Right cardiac atrium (tissue), 5 donors: ENCODE measurements around the gene HMGXB4. TPM values are rescaled to one million over a fixed set of nuclear protein-coding genes. Genes with fewer than 3 reads are reported as not detected.

Source experiments
- ATAC-seq, 2 donors: fragments of 200-7000 bp; cut with Tn5 transposase; one replicate each; pipeline versions ENCODE4 v1.8.0 to v1.9.1; 2020; ENCODE audit warnings: moderate library complexity in 2 of 2, mild to moderate bottlenecking in 1 of 2
- DNase-seq, 3 donors: peaks; one replicate each; pipeline ENCODE4 v3.0.0-alpha.2; 2020
- H3K27ac ChIP-seq: one replicate; pipeline ENCODE4 v1.5.1; 2013; ENCODE audit warnings: mild to moderate bottlenecking, low read length, control low read depth, moderate library complexity
- H3K27me3 ChIP-seq: one replicate; pipeline ENCODE4 v1.6.1; 2013; ENCODE audit not compliant: control insufficient read depth, insufficient read depth
- H3K4me1 ChIP-seq: one replicate; pipeline ENCODE4 v1.6.1; 2013; ENCODE audit warnings: low read length; ENCODE audit not compliant: control insufficient read depth, insufficient read depth
- H3K4me3 ChIP-seq: one replicate; pipeline ENCODE4 v1.5.1; 2013; ENCODE audit warnings: low read length, control low read depth
- H3K9me3 ChIP-seq: one replicate; pipeline ENCODE4 v1.6.1; 2013; ENCODE audit warnings: low read length; ENCODE audit not compliant: control insufficient read depth
- WGBS: extraction: QIAGEN DNeasy Blood & Tissue Kit; methylation state at CpG from one replicate; pipeline ENCODE4 v1.1.7; 2013; 5-methylcytosine and 5-hydroxymethylcytosine counted together
- intact Hi-C, 4 donors: fragments of 100-400 bp; cut with DNase I; formaldehyde crosslinking; loops; one replicate each; pipeline versions ENCODE4 v1.11.0 to v1.14.0; 2022 to 2023
- polyA plus RNA-seq: library from polyadenylated mRNA; stranded (reverse); fragments of 200-250 nt; gene quantifications from one replicate; pipeline ENCODE4 v1.2.3, GENCODE V29; 2013
- total RNA-seq, 4 donors: library from RNA; stranded (reverse); fragmentation: NEBNext Ultra II Directional; extraction: Animal tissue kit (Norgen Biotek cat#: 25700); gene quantifications; one replicate each; pipeline ENCODE4 v1.2.1, GENCODE V29; 2021
- donor health status: healthy with polysubstance abuse.
- donor health status: DM: no; HTN: yes; CAD: no.
- donor health status: DM: no; HTN: no; CAD: no.
- donor health status: DM: no; HTN: yes; CAD: no; lungs with severe emphysema.
- donor health status: DM: yes; HTN: yes; CAD: no.

HMGXB4 gene
- total and polyA plus RNA-seq, 5 donors = 5.7 to 11.3 (median 10.5) TPM

- no peaks in the 10 kb centered on the region for H3K27me3 ChIP-seq
- intact Hi-C loops = no loop called here
- peak within 1 kb of the TSS; percentile 68 for H3K4me3 ChIP-seq
- DNase-seq (peak; percentile 97 to 99 (median 99)), ATAC-seq (peak; percentile 98)
- WGBS = under 1% methylated on average over 64 of the region's 64 CpGs
- H3K27ac ChIP-seq = peak within 1 kb of the TSS; percentile 87
- H3K9me3 ChIP-seq = no peaks in the 10 kb centered on the region
- peaks cover 5% of the 10 kb centered on the region for H3K4me1 ChIP-seq
Measured at GRCh38 chr22:35299673-35300499, 42.6 kb downstream of the HMGXB4 start, which contains the start of gene TOM1. Gene TOM1 (plus strand): TSS chr22:35299894. CDS start chr22:35299929, 35 bp downstream.

GRCh38 chr22:35301372-35301874 lies 44.1 kb downstream of the HMGXB4 start:
- DNase-seq (peak in 1 of 3 donors; percentile 47), ATAC-seq (no peak)
- WGBS = 72% methylated on average over 17 of the region's 17 CpGs
- no peak overlapping the region for H3K4me3 ChIP-seq
- intact Hi-C loops = no loop called here
- peak overlapping the region; percentile 68 for H3K27ac ChIP-seq
- H3K4me1 ChIP-seq = peaks cover 10% of the 10 kb centered on the region
- no peaks in the 10 kb centered on the region for H3K9me3 ChIP-seq
- H3K27me3 ChIP-seq = no peaks in the 10 kb centered on the region

GRCh38 chr22:35303029-35303624 lies 45.8 kb downstream of the HMGXB4 start:
- Histone ChIP-seq H3K4me1 (peaks cover 16% of the 10 kb centered on the region), H3K27ac (peak overlapping the region; percentile 5), H3K27me3 (no peaks in the 10 kb centered on the region), H3K9me3 (no peaks in the 10 kb centered on the region), H3K4me3 (no peak overlapping the region)
- DNase-seq (no peak), ATAC-seq (no peak)
- 87% methylated on average over 5 of the region's 5 CpGs for WGBS
- intact Hi-C loops = no loop called here

- H3K9me3 ChIP-seq = no peaks in the 10 kb centered on the region
- H3K27me3 ChIP-seq = no peaks in the 10 kb centered on the region
- intact Hi-C loops = no loop called here
- no peak for DNase-seq
- WGBS = 77% methylated on average over 8 of the region's 8 CpGs
- H3K4me3 ChIP-seq = no peak overlapping the region
- ATAC-seq = peak; percentile 4 to 26
- H3K4me1 ChIP-seq = peaks cover 14% of the 10 kb centered on the region
- peak overlapping the region; percentile 70 for H3K27ac ChIP-seq
Measured at GRCh38 chr22:35305525-35306070, 48.3 kb downstream of the HMGXB4 start.

- DNase-seq = no peak
- H3K9me3 ChIP-seq = no peaks in the 10 kb centered on the region
- 36% methylated on average over 4 of the region's 4 CpGs for WGBS
- no peak overlapping the region for H3K4me3 ChIP-seq
- intact Hi-C loops = no loop called here
- H3K27ac ChIP-seq = peak overlapping the region; percentile 84
- H3K27me3 ChIP-seq = no peaks in the 10 kb centered on the region
- peaks cover 15% of the 10 kb centered on the region for H3K4me1 ChIP-seq
- ATAC-seq = peak in 1 of 2 donors; percentile 2
Measured at GRCh38 chr22:35306350-35306967, 49.2 kb downstream of the HMGXB4 start.

- H3K27ac ChIP-seq = no peak overlapping the region
- H3K27me3 ChIP-seq = no peaks in the 10 kb centered on the region
- no peaks in the 10 kb centered on the region for H3K9me3 ChIP-seq
- DNase-seq (no peak), ATAC-seq (no peak)
- H3K4me1 ChIP-seq = peaks cover 21% of the 10 kb centered on the region
- H3K4me3 ChIP-seq = no peak overlapping the region
- 77% methylated on average over 9 of the region's 9 CpGs for WGBS
- intact Hi-C loops = no loop called here
Measured at GRCh38 chr22:35307372-35307771, 50.1 kb downstream of the HMGXB4 start.

GRCh38 chr22:35307892-35308291 lies 50.6 kb downstream of the HMGXB4 start:
- H3K9me3 ChIP-seq = no peaks in the 10 kb centered on the region
- peaks cover 25% of the 10 kb centered on the region for H3K4me1 ChIP-seq
- H3K4me3 ChIP-seq = no peak overlapping the region
- ATAC-seq (no peak), DNase-seq (no peak)
- intact Hi-C loops = no loop called here
- 89% methylated on average over 7 of the region's 7 CpGs for WGBS
- H3K27ac ChIP-seq = no peak overlapping the region
- H3K27me3 ChIP-seq = no peaks in the 10 kb centered on the region

GRCh38 chr22:35308480-35309021 lies 51.3 kb downstream of the HMGXB4 start:
- Histone ChIP-seq H3K9me3 (no peaks in the 10 kb centered on the region), H3K27me3 (no peaks in the 10 kb centered on the region), H3K27ac (no peak overlapping the region), H3K4me1 (peaks cover 29% of the 10 kb centered on the region), H3K4me3 (no peak overlapping the region)
- intact Hi-C loops = no loop called here
- DNase-seq = no peak
- WGBS = 83% methylated on average over 6 of the region's 6 CpGs
- ATAC-seq = no peak

GRCh38 chr22:35310556-35311550 lies 53.6 kb downstream of the HMGXB4 start:
- peak overlapping the region; percentile 79 for H3K27ac ChIP-seq

GRCh38 chr22:35311551-35311999 lies 54.3 kb downstream of the HMGXB4 start:
- Histone ChIP-seq H3K9me3 (no peaks in the 10 kb centered on the region), H3K27ac (peak overlapping the region; percentile 79), H3K27me3 (no peaks in the 10 kb centered on the region), H3K4me3 (no peak overlapping the region), H3K4me1 (peaks cover 20% of the 10 kb centered on the region)
- intact Hi-C loops = no loop called here
- no peak for DNase-seq
- no peak for ATAC-seq
- 90% methylated on average over 8 of the region's 8 CpGs for WGBS

More at GRCh38 chr22:35310556-35311550, 53.6 kb downstream of the HMGXB4 start:
- WGBS = 60% methylated on average over 18 of the region's 18 CpGs
- intact Hi-C loops = no loop called here
- H3K4me3 ChIP-seq = no peak overlapping the region
- peaks cover 26% of the 10 kb centered on the region for H3K4me1 ChIP-seq
- ATAC-seq (no peak), DNase-seq (no peak)
- no peaks in the 10 kb centered on the region for H3K9me3 ChIP-seq
- no peaks in the 10 kb centered on the region for H3K27me3 ChIP-seq
